Stimulated activated CD4-positive, alpha-beta T cell treated with anti-CD3 and anti-CD28 coated beads, Interleukin-2, amount 100 ng/mL, for 4 hours (primary cell): ENCODE results near the gene ALDH3A2.
"Not testable (repeated sequence)": the region's sequence is repeated elsewhere in the genome, so short reads cannot be mapped to it uniquely, and the experiment has no call there.

ENCODE experiments used
- DNase-seq: peaks from one replicate; pipeline ENCODE4 v3.0.0-alpha.2; 2020; ENCODE audit warnings: low read depth

ALDH3A2 gene

GRCh38 chr17:19650826-19651225, 2.3 kb downstream of the ALDH3A2 start:
- no peak for DNase-seq

DNA sequence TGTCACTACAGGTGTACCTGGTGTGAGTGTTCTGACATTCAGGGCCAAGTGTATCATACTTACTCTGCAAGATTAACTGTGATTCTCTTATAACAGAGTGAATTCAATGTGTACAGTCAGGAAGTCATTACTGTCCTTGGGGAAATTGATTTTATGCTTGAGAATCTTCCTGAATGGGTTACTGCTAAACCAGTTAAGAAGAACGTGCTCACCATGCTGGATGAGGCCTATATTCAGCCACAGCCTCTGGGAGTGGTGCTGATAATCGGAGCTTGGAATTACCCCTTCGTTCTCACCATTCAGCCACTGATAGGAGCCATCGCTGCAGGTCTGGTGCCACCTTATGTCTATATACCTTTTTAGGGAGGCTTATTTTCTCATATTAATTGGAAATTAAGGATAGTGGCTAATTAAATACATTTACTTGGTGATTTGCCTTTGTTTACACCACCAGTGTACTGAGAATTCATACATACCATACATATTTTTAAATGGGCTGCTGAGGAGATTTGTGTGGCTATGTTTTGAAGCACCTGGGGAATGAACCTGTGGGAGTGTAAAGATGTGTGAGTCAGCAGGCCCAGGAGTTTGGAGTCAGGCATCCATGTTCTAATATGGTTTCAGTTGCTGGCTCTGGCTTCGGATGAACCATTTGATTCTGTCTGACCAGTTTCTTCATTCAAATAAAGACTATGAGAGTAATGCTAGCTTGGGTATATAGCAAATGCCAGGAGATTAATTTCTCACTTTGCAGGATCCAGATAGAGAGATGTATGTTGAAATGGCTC, 3.1 kb downstream of the ALDH3A2 start:
- no peak for DNase-seq

DNA sequence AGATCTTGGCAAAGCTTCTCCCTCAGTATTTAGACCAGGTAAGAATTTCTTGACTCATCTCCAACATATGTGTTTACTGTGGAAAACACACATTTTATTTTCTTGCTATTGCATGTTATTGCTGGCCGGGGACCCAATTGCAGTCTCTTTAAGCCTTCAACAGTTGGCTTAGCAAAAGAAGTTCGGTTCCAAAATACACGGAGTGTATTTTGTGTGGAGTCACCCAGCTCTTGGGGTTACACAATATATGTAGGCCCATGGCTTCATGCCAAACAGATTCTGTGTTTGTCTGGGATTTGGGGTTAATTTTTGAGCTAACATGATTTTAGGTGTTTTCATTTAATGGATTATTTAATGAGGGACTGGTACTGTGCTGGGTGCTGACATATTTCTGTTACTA, 4.0 kb downstream of the ALDH3A2 start:
- no peak for DNase-seq

DNA sequence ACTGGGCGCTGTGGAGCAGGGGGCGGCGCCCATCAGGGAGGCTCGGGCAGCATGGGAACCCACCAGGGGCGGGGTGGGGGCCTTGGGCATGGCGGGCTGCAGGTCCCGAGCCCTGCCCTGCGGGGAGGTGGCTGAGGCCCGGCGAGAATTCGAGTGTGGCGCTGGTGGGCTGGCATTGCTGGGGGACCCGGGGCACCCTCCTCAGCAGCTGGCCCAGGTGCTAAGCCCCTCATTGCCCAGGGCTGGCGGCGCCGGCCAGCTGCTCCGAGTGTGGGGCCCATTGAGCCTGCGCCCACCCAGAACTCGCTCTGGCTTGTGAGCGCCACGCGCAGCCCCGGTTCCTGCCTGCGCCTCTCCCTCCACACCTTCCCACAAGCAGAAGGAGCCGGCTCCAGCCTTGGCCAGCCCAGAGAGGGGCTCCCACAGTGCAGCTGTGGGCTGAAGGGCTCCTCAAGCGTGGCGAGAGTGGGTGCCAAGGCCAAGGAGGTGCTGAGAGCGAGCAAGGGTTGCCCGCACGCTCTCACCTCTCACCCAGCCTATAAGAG, 5.9 kb downstream of the ALDH3A2 start:
- no peak for DNase-seq

DNA sequence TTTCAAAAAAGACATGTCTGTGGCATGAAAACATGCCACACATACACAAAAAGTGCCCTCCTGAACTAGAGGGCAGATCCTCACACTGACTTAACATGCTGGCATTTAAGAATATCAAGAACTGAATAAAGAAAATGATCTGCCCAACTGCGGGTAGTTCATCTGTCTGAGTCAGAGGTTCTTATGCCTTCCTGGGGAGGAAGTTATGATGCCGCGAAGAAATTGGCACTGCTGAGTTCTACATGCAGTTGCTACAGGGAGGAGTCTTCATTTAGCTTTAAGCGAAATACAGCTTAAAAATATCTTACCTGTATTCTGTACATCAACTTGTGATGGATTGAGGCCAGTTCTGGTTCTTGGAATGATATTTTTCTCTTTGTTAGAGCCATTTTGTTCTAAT, 6.3 kb downstream of the ALDH3A2 start:
- DNase-seq, result no peak

DNA sequence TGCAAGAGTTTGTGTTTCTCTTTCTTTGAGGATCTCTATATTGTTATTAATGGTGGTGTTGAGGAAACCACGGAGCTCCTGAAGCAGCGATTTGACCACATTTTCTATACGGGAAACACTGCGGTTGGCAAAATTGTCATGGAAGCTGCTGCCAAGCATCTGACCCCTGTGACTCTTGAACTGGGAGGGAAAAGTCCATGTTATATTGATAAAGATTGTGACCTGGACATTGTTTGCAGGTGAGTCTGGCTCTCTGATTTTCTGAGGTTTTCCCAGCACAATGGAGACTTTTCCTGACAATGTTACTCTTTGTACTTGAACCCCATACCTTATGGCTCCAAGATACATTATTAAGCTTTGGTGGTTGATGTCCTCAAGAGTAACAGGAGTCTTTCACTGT, 7.8 kb downstream of the ALDH3A2 start:
- no peak for DNase-seq

DNA sequence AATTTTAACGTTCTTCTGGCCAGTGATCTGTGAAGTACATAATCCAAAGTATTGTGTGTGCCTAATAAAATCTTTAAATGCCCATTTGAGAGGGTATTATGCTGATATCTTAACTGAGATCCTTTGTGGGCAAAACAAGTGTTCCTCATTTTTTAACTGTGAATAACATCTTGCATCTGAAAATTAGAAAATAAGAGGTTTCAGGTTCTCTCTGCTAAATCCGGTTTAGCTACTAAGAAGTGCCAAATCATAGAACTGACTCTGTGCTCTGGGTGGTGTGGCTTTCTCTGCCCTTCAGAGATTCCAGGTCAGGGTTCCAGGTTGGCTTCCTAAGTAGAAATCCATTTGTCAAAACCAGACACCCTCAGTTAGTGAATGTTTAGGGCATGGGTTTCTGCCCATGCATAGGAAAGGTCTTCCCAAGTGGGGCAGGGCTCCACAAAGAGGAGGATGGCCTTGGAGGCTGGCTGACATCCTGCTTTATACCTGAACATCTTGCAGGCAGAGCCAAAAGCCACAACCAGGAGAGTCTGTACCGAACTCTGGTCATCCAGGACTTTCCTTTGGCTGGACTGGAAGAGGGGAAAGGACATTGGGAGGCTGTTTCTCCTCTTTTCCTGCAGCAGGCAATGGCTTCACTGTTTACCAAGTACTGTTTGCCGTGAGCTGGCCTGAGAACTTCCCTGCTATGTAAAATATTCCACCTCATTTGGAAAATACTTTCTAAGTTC, 8.5 kb downstream of the ALDH3A2 start:
- DNase-seq, result no peak

DNA sequence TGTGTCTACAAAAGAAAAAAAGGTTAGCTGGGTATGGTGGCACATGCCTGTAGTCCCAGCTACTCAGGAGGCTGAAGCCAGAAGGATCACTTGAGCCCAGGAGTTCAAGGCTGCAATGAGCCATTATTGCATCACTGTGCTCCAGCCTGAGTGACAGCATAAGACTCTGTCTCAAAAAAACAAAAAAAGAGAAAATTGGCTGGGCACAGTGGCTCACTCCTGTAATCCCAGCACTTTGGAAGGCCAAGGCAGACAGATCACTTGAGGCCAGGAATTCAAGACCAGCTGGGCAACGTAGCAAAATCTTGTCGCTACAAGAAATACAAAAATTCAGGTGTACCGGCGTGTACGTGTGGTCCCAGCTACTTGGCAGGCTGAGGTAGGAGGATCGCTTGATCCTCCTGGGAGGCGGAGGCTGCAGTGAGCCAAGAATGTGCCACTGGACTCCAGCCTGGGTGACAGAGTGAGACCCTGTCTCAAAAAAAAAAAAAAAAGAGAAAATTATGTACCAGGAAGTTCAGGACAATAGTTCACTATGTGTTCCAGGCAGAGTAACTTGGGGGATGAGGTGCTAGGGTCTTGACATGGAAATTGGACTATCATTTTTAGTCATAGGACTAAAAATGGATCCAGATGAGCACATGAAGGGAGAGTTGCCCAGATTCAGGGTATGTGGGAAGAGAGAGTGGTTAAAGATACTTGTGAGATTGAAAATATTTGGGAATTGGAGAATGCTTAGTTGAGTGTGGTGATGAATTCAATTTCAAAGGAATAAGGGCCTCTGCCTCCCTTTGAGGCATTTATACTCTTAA, 11.0 kb downstream of the ALDH3A2 start:
- DNase-seq, result no peak

DNA sequence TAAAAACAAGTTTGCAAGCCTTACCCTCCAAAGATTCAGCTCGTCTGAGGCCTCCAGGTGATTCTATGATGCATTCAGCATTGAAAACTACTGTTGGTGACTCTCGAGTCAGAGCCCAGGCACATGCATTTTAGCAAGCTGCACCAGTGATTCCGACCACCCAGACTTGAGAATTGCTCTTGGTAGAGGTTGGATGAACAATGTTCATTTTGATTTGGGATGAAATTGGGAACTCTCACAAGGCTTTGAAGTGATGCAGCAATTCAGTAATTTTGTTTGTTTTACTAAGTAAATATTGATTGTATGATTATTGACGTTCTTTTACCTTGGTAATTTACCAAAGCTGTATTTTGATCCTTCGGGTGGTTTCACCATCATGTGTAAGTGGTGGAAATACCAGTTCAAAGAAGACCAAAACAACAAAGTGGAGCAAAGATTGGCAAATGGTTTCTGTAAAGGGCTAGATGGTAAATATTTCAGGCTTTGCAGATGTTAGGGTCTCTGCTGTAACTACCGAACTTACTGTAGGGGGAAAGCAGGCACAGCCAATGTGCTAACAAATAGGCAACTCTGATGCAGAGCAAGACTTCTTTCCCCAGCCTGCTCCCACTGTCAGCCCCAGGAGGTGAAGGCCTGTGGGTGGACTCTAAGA, 11.8 kb downstream of the ALDH3A2 start:
- DNase-seq, result no peak

DNA sequence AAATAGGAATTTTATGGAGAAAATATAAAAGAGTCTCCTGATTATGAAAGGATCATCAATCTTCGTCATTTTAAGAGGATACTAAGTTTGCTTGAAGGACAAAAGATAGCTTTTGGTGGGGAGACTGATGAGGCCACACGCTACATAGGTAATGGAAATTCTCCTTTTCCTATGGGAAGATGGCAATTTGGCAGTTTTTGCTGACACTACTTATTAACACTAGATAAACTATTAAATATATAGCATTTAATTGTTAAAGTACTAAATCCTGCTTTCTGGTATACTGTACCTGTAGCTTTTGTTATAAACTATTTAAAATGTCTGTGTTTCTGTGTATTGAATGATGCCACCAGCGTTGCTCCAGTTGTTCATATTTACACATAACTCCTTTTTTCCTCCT, 12.6 kb downstream of the ALDH3A2 start:
- DNase-seq, result no peak

DNA sequence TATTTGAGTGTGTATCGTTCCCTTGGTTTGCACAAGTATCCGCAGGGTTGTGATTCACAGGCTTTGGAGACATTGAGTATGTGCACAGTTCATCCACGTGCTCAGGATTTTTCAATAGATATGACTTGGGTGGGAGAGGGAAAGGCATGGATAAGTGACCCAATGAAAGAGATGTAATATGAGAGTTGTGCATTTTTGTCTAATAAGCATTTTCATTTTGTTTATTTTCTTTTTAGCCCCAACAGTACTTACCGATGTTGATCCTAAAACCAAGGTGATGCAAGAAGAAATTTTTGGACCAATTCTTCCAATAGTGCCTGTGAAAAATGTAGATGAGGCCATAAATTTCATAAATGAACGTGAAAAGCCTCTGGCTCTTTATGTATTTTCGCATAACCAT, 14.5 kb downstream of the ALDH3A2 start:
- no peak for DNase-seq

GRCh38 chr17:19664136-19664820, 15.7 kb downstream of the ALDH3A2 start:
- no peak for DNase-seq

DNA sequence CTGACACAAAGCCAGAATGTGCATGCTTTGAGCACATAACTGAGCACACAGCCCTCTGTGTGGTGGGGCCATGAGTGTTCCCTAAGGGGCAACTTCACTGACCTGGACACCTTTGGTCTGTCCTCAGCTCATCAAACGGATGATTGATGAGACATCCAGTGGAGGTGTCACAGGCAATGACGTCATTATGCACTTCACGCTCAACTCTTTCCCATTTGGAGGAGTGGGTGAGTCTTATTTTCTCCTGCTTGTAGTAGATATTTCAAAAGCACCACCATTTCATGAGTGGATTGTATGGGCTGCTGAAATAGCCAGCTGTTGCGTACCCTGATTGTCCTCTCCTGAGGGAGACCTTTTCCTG, 16.2 kb downstream of the ALDH3A2 start:
- no peak for DNase-seq

GRCh38 chr17:19669680-19670079, 21.1 kb downstream of the ALDH3A2 start:
- not testable (repeated sequence) for DNase-seq

DNA sequence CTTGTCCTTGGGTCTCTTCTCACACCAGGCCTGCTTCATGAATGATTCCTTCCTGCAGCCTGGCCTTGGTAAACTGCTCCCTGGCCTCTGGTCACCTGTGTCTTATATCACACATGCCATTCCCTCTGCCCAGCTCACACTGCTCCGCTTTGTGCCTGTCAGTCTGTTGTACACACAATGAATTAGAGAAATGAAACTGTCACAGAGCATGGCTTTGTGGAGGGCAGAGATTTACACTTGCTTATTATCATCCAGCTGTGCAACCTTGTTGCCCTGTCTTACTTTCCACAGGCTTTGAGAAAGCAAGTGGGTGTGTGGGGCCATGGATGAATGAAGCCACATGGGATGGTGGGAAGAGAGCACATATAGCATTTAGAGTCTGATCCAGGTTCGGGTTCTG, 22.4 kb downstream of the ALDH3A2 start:
- DNase-seq, result no peak

DNA sequence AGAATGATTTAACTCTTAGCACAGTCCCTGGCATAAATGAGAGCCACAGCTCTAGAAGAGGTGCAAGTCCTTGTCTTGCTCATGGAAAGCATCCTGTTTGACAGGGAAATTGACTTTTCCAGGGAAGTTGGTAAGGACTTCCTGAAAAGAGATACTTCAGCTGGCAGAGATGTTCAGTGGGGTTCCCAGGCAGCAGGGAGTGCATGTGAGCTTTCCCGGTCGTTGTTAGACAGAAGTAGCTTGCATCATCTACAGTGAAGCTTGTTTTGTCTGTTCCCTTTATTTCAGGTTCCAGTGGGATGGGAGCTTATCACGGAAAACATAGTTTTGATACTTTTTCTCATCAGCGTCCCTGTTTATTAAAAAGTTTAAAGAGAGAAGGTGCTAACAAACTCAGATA, 22.9 kb downstream of the ALDH3A2 start:
- DNase-seq, result no peak

DNA sequence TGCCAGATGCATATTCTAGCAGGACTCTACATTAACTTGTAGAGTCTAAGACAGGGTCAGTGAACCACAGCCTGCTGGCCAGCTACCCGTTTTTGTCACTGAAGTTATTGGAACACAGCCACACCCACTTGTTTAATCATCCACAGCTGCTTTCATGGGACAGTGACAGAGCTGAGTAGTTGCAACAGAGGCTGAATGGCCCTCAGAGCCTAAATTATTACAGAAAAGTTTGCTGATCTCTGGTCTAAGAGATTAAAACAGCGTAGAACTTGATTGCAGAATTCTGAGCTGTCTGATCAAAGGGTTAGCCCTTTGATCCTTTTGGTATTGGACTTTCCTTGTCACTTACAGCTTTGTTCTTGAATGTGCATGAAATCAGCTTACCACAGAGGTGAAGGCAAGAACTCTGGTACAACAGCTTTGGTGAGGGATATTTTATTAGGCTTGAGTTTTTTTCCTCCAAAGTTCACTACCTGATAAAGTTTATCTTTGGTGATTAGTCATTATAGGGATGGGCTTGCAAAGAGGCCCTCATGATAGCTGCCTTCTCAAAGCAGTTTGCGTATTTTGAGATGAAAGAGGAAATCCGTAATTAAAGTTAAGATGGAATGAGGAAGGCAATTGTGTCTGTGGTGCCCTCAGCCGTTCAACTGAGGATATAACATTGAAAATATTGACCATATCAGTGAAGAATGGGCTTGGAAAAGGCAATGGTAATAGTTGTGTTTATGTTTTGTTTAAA, 23.6 kb downstream of the ALDH3A2 start:
- no peak for DNase-seq

DNA sequence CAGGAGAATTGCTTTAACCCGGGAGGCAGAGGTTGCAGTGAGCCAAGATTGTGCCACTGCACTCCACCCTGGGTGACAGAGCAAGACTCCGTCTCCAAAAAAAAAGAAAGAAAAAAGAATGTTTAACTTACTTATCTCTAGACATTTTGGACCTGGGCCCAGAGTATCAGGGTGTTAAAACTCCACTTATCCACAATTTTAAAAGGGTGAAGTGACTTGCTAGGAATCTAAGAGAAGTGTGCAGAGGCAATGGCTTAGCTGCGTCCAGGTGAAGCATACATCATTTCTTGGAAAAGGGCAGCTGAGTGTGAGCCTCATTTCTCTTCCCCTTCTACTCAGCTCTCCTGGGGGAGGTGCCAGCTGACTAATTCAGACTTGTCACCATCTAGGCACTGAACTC, 25.1 kb downstream of the ALDH3A2 start:
- no peak for DNase-seq

GRCh38 chr17:19676896-19677295, 28.3 kb downstream of the ALDH3A2 start:
- no peak for DNase-seq

DNA sequence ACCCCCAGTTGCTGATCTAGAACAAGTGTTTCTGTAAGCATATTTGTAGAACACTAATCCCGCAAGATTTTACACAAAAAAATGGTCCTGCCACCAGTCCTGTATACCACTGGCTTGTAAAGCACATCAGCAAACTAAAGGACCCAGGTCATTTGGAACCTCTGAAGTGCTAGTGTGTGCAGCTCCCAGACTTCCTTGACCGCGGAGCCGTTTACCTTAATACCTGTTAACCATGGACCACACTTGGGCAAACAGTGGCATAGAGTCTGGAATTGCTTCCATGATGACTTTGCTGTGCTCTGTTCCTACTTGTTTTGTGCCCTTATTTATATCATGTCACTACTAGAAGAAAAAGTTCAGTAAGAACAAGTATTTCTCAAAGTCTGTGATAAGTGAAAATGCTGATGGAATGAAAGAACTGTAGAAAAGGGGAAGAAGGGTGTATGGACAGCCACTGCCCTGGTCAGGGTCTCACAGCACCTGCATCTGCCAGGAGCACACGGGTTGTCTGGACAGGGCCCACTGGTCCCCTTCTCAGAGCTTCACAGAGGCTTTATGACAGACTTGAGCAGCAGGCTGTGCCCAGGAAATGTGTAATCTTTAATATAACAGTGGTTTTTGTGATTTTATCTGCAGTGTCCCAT, 29.3 kb downstream of the ALDH3A2 start:
- no peak for DNase-seq
